GM18505 (cell line): Measurements from ENCODE around the gene CNTD1.
"Not testable (repeated sequence)": the region's sequence is repeated elsewhere in the genome, so short reads cannot be mapped to it uniquely, and the experiment has no call there.

Experiments used
- ATAC-seq: cut with Tn5 transposase; IDR thresholded peaks from one replicate; pipeline ENCODE4 v1.9.1; 2021; ENCODE audit not compliant: unreplicated experiment
- POLR2A ChIP-seq: IDR thresholded peaks from 4 replicates; pipeline ENCODE4 v1.6.1; 2011; ENCODE audit warnings: borderline replicate concordance; ENCODE audit not compliant: insufficient read depth, insufficient read length; ENCODE audit errors: extremely low read depth

The CNTD1 gene

GRCh38 chr17:42835732-42836131, 37.1 kb downstream of the CNTD1 start:
- TF ChIP-seq POLR2A: no peak
- ATAC-seq: no peak

DNA sequence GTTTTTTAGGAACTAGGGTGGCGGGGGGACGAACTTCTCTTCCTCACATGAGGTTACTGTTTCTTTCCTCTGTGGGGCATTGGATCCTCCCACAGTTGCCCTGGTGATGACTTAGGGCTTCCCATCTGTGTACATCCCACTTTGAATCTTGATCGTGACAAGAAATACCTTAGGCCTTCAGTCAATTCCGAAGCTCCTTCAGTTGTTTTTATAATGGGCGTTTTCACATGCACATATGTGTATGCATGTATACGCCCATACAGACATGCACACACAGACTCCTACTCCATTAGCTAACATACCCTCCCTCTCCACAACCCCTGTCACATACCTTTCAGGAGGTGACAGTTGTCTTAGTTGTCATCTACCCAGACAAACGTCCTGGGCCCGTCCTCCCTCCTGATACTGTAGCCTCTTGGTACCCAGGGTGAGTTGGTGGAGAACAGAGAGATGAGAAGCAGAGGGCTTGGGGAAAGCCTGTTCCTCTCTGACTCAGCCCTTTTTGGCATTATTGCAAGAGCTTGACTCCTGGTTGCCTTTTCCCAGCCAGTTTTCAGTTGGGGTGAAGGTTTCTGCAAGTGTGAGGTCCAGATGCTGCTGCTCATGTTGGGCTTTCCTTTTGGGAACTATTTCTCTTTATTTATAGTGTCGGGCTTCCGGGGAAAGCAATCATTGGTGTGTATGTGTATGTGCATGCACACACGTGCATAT, 43.5 kb downstream of the CNTD1 start:
- no peak for TF ChIP-seq POLR2A
- no peak for ATAC-seq

DNA sequence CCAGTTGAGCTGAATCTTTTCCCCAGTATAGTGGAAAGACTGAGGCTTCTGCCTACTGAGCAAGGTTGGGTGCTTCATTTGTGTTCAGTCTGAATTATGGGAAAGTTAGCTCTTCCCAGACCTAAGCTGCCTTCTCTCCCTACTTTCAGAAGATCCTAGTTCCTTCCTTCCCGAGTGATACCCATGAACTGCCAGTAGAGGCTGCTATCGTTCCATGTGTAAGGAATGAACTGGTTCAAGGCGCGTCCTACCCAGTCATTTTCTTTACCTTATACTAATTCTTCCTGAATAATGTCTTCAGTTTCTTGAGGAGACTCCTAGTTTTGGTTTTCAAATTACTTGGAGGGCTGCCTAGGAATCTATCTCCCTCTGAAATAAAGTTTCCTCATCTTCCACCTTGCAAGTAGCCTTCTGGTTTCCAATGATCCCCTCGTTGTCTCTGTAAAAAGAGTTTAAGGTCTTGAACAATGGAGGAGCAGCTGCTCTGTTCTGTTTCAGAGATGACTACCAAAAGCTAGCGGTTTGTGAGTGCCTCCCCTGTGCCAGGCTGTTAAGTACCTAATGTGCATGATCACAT, 44.8 kb downstream of the CNTD1 start:
- no peak for ATAC-seq
- no peak for TF ChIP-seq POLR2A

- ATAC-seq: no peak
- no peak for TF ChIP-seq POLR2A
Measured at GRCh38 chr17:42844271-42844670, 45.6 kb downstream of the CNTD1 start, which contains the start of gene AOC2. Gene AOC2 (plus strand): TSS chr17:42844580. CDS start chr17:42844627, 47 bp downstream.

DNA sequence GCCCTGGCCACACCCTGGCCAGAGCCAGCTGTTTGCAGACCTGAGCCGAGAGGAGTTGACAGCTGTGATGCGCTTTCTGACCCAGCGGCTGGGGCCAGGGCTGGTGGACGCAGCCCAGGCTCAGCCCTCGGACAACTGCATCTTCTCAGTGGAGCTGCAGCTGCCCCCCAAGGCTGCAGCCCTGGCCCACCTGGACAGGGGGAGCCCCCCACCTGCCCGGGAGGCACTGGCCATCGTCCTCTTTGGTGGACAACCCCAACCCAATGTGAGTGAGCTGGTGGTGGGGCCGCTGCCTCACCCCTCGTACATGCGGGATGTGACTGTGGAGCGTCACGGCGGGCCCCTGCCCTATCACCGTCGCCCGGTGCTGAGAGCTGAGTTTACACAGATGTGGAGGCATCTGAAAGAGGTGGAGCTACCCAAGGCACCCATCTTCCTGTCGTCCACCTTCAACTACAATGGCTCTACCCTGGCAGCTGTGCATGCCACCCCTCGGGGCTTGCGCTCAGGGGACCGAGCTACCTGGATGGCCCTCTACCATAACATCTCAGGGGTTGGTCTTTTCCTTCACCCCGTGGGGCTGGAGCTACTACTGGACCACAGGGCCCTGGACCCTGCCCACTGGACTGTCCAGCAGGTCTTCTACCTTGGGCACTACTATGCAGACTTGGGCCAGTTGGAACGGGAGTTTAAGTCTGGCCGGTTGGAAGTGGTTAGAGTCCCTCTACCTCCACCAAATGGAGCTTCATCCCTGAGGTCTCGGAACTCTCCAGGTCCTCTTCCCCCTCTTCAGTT, 46.3 kb downstream of the CNTD1 start:
- no peak for ATAC-seq
- no peak for TF ChIP-seq POLR2A

DNA sequence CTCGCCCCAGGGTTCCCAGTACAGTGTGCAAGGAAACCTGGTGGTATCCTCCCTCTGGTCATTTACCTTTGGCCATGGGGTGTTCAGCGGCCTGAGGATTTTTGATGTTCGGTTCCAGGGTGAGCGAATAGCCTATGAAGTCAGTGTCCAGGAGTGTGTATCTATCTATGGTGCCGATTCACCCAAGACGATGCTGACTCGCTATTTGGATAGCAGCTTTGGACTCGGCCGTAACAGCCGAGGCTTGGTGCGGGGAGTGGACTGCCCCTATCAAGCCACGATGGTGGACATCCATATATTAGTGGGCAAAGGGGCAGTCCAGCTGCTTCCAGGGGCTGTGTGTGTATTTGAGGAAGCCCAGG, 46.9 kb downstream of the CNTD1 start:
- no peak for ATAC-seq
- TF ChIP-seq POLR2A: no peak

DNA sequence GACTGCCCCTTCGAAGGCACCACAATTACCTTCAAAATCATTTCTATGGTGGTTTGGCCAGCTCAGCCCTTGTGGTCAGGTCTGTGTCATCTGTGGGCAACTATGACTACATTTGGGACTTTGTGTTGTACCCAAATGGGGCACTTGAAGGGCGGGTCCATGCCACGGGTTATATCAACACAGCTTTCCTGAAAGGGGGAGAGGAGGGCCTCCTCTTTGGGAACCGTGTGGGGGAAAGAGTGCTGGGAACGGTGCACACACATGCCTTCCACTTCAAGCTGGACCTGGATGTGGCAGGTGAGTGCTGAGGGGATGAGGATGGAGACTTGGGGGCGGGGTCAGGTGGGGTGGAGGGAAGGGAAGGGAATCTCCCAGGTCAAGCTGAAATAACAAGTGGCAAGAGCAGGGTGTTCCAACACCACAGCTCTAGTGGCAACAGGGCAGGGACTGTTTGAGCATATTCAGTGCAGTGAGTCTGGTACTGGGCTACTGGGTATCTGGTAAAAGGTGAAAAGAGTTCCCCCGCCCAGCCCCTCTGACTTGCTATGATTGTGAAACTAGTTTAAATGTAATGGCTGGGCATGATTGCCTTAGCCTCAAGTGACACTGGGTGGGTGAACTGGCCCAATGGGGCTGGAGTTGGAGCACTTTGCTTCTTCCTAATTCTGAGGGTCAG, 47.4 kb downstream of the CNTD1 start:
- TF ChIP-seq POLR2A: no peak
- ATAC-seq: no peak

DNA sequence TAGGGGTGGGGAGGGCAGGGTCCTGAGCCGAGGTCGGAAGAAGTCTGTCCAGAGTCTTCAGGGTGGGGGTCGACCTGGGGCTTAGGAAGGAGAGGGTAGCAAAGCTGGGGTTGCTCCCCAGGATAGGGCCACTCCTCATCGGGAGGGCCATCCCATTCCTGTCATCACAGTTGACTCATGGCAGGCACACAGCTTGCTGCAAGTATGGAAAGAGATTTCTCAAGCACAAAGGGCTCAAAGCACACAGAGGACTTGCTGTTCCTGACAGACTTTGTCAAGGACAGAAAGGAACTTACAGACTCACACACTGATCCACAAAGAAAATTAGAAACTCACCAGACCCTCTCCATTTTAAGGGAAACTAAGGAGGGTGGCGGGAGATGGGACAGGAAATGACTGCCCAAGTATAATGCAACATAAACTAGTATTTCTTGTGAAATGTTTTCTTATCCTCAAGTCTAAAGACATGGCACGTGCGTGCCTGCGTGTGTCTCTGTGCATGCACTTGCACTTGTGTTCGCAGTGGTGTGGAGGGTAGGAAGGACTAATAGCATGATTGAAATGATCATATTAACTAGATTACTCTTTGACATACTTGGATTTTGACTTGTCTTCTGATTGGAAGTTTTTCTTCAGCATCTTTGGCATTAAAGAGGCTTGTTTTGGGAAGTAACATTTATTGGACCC, 48.1 kb downstream of the CNTD1 start:
- ATAC-seq: no peak
- TF ChIP-seq POLR2A: no peak

DNA sequence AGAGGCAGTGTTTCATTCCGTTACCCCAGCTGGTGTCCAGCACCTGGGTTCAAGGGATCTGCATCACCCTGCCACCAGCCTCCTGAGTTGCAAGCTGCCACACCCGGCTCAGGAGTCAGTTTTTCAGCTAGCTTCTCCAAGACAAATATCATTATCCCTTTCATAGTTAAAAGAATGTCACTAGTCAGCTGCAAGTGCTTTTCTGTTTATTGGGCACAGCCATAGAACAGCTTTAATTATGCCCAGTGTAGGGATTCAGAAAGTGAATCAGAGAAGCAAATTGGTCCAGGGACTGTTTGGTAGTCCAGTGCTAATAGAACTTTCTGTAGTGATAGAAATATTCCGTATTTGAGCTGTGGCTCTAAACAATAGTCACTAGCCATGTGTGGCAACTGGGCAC, 49.4 kb downstream of the CNTD1 start:
- no peak for TF ChIP-seq POLR2A
- ATAC-seq: no peak

GRCh38 chr17:42849031-42849430, 50.4 kb downstream of the CNTD1 start:
- TF ChIP-seq POLR2A: no peak
- ATAC-seq: no peak

DNA sequence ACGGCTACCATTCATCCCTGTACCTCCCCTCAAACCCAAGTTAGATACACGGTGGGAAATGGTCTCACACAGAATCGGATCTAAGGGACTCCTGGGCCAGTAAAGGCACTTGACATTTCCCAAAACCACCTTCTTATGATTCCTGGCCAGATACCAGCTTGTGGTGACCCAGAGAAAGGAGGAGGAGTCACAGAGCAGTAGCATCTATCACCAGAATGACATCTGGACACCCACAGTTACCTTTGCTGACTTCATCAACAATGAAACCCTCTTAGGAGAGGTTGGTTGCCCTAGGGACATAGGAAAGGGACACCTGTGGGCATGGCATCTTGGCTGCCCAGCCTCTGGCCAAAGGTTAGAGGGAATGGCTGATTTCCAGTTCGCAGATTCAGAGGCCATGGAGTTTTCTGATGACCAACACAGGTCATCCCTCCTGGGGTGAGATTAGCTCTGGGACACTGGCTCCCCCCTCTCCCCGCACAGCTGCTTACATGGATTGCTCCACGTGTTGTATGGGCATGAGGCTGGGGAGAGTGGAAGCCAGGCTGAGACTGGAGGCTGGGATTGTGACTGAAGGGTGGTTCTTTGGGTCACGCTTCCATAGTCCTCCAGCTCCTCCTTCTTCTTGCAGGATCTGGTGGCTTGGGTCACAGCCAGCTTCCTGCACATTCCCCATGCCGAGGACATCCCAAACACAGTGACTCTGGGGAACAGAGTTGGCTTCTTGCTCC, 51.0 kb downstream of the CNTD1 start:
- no peak for TF ChIP-seq POLR2A
- no peak for ATAC-seq

DNA sequence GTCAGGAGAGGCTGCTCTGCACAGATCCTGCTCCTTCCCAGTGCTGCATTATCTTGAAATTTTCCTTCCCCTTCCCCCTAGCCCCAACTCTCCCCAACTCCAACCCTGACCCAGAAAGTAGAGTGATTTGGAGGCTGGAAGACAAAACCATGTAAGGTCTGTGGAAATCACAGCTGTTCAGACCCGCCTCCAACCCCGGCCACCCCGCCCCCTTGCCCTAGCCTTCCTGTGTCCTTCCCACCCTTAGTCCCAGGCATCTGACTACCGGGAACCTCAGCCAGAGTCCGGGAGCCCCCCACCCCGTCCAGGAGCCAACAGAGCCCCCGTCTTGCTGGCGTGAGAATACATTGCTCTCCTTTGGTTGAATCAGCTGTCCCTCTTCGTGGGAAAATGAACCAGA, 52.3 kb downstream of the CNTD1 start, which contains the start of gene AOC3:
Gene AOC3 (plus strand): TSS at position 246 of the 400 bp plus-strand sequence. CDS start 145 bp downstream, at position 391.
- TF ChIP-seq POLR2A: no peak
- no peak for ATAC-seq

- not testable (repeated sequence) for ATAC-seq
Measured at GRCh38 chr17:42851371-42852240, 52.9 kb downstream of the CNTD1 start.
